ENCODE data around the gene MYMK. TPM values are rescaled to one million over a fixed set of nuclear protein-coding genes. Genes with fewer than 3 reads are reported as not detected.

Gene MYMK
- total RNA-seq, 2 experiments from 2014 or later = not detected

- H3K9me3 Mint-ChIP-seq (ENCODE audit: low read depth) = no peaks in the 10 kb centered on the region
- no peak for DNase-seq
Measured at GRCh38 chr9:133535306-133535877, 10.6 kb upstream of the MYMK start.

GRCh38 chr9:133534346-133535291 lies 9.9 kb upstream of the MYMK start, which contains the start of gene ADAMTSL2:
ADAMTSL2 (plus strand) TSS chr9:133534704; CDS start chr9:133536713, 2,009 bp downstream.
- no peak within 1 kb of the TSS for H3K27ac Mint-ChIP-seq
- DNase-seq (no peak), ATAC-seq (no peak)
- H3K36me3 Mint-ChIP-seq = no peaks in the 10 kb centered on the region
- CTCF ChIA-PET = no interaction called here
- no peak within 1 kb of the TSS for H3K4me3 Mint-ChIP-seq
- no peaks in the 10 kb centered on the region for H3K4me1 Mint-ChIP-seq
- no peaks in the 10 kb centered on the region for H3K9me3 Mint-ChIP-seq (ENCODE audit: low read depth)
- peaks cover 26% of the 10 kb centered on the region for H3K27me3 Mint-ChIP-seq

More at GRCh38 chr9:133535306-133535877, 10.6 kb upstream of the MYMK start:
- Mint-ChIP-seq H3K4me3 (no peak overlapping the region), H3K27ac (no peak overlapping the region), H3K36me3 (no peaks in the 10 kb centered on the region), H3K4me1 (no peaks in the 10 kb centered on the region), H3K27me3 (peaks cover 26% of the 10 kb centered on the region)
- ATAC-seq = no peak
- CTCF ChIA-PET = interaction anchor here (1.1 kb wide), 1 partner anchor 208 kb away, joined by 3 read pairs; no protein-coding TSS in a partner anchor

- Mint-ChIP-seq H3K27ac (no peak overlapping the region), H3K4me3 (no peak overlapping the region)
- CTCF ChIA-PET = interaction anchor here (0.9 kb wide), 1 partner anchor 193 kb away, joined by 3 read pairs; no protein-coding TSS in a partner anchor
Measured at GRCh38 chr9:133533857-133534256, 9.1 kb upstream of the MYMK start.

GRCh38 chr9:133532937-133533668 lies 8.3 kb upstream of the MYMK start:
- DNase-seq = peak; percentile 66
- no peaks in the 10 kb centered on the region for H3K9me3 Mint-ChIP-seq (ENCODE audit: low read depth)
- peak; percentile 52 for ATAC-seq
- no peaks in the 10 kb centered on the region for H3K36me3 Mint-ChIP-seq
- H3K27ac Mint-ChIP-seq = no peak overlapping the region
- H3K4me3 Mint-ChIP-seq = no peak overlapping the region
- peaks cover 24% of the 10 kb centered on the region for H3K27me3 Mint-ChIP-seq
- CTCF ChIA-PET = interaction anchor here (0.9 to 1.0 kb wide), 2 partner anchors 194 to 209 kb away, joined by 3 read pairs; no protein-coding TSS in a partner anchor
- H3K4me1 Mint-ChIP-seq = no peaks in the 10 kb centered on the region

More at GRCh38 chr9:133533857-133534256, 9.1 kb upstream of the MYMK start:
- H3K27me3 Mint-ChIP-seq = peaks cover 24% of the 10 kb centered on the region
- H3K9me3 Mint-ChIP-seq (ENCODE audit: low read depth) = no peaks in the 10 kb centered on the region
- H3K36me3 Mint-ChIP-seq = no peaks in the 10 kb centered on the region
- H3K4me1 Mint-ChIP-seq = no peaks in the 10 kb centered on the region
- ATAC-seq (no peak), DNase-seq (no peak)

GRCh38 chr9:133531293-133531692 lies 6.5 kb upstream of the MYMK start:
- ATAC-seq (no peak), DNase-seq (no peak)
- CTCF ChIA-PET = no interaction called here
- no peak overlapping the region for H3K27ac Mint-ChIP-seq
- H3K27me3 Mint-ChIP-seq = peaks cover 24% of the 10 kb centered on the region
- H3K36me3 Mint-ChIP-seq = no peaks in the 10 kb centered on the region
- H3K4me3 Mint-ChIP-seq = no peak overlapping the region
- no peaks in the 10 kb centered on the region for H3K9me3 Mint-ChIP-seq (ENCODE audit: low read depth)
- H3K4me1 Mint-ChIP-seq = no peaks in the 10 kb centered on the region

GRCh38 chr9:133529874-133530273 lies 5.1 kb upstream of the MYMK start:
- H3K27ac Mint-ChIP-seq = no peak overlapping the region
- ATAC-seq = no peak
- no peaks in the 10 kb centered on the region for H3K36me3 Mint-ChIP-seq
- H3K4me1 Mint-ChIP-seq = no peaks in the 10 kb centered on the region
- H3K4me3 Mint-ChIP-seq = no peak overlapping the region
- no peak for DNase-seq
- H3K9me3 Mint-ChIP-seq (ENCODE audit: low read depth) = no peaks in the 10 kb centered on the region
- CTCF ChIA-PET = interaction anchor here (1.7 kb wide), 1 partner anchor 213 kb away, joined by 6 read pairs; no protein-coding TSS in a partner anchor
- H3K27me3 Mint-ChIP-seq = peaks cover 20% of the 10 kb centered on the region

- ATAC-seq (no peak), DNase-seq (no peak)
- Mint-ChIP-seq H3K9me3 (ENCODE audit: low read depth) (no peaks in the 10 kb centered on the region), H3K36me3 (no peaks in the 10 kb centered on the region), H3K27me3 (peaks cover 20% of the 10 kb centered on the region), H3K4me3 (no peak overlapping the region), H3K27ac (no peak overlapping the region), H3K4me1 (no peaks in the 10 kb centered on the region)
- CTCF ChIA-PET = interaction anchor here (1.7 kb wide), 1 partner anchor 213 kb away, joined by 6 read pairs; no protein-coding TSS in a partner anchor
Measured at GRCh38 chr9:133529457-133529856, 4.7 kb upstream of the MYMK start.

- no peak overlapping the region for H3K4me3 Mint-ChIP-seq
- DNase-seq = no peak
- H3K27ac Mint-ChIP-seq = no peak overlapping the region
- H3K36me3 Mint-ChIP-seq = no peaks in the 10 kb centered on the region
- H3K9me3 Mint-ChIP-seq (ENCODE audit: low read depth) = no peaks in the 10 kb centered on the region
- CTCF ChIA-PET = interaction anchor here (1.7 kb wide), 1 partner anchor 214 kb away, joined by 6 read pairs; no protein-coding TSS in a partner anchor
- H3K4me1 Mint-ChIP-seq = no peaks in the 10 kb centered on the region
- H3K27me3 Mint-ChIP-seq = peaks cover 16% of the 10 kb centered on the region
- ATAC-seq = no peak
Measured at GRCh38 chr9:133528876-133529241, 4.1 kb upstream of the MYMK start.

GRCh38 chr9:133528001-133528875 lies 3.5 kb upstream of the MYMK start:
- Mint-ChIP-seq H3K27me3 (peaks cover 10% of the 10 kb centered on the region), H3K4me1 (no peaks in the 10 kb centered on the region), H3K9me3 (ENCODE audit: low read depth) (no peaks in the 10 kb centered on the region), H3K27ac (no peak overlapping the region), H3K36me3 (no peaks in the 10 kb centered on the region), H3K4me3 (no peak overlapping the region)
- ATAC-seq (no peak), DNase-seq (no peak)
- CTCF ChIA-PET = no interaction called here

GRCh38 chr9:133527444-133527920 lies 2.7 kb upstream of the MYMK start:
- CTCF ChIA-PET = no interaction called here
- peaks cover 3% of the 10 kb centered on the region for H3K27me3 Mint-ChIP-seq
- DNase-seq (no peak), ATAC-seq (no peak)
- no peak overlapping the region for H3K27ac Mint-ChIP-seq
- no peaks in the 10 kb centered on the region for H3K4me1 Mint-ChIP-seq
- H3K4me3 Mint-ChIP-seq = no peak overlapping the region
- no peaks in the 10 kb centered on the region for H3K9me3 Mint-ChIP-seq (ENCODE audit: low read depth)
- no peaks in the 10 kb centered on the region for H3K36me3 Mint-ChIP-seq

- CTCF ChIA-PET = no interaction called here
- Mint-ChIP-seq H3K27me3 (no peaks in the 10 kb centered on the region), H3K36me3 (no peaks in the 10 kb centered on the region)
Measured at GRCh38 chr9:133526721-133527321, 2.1 kb upstream of the MYMK start.

GRCh38 chr9:133525677-133526076 lies 918 bp upstream of the MYMK start:
- DNase-seq (no peak), ATAC-seq (no peak)
- CTCF ChIA-PET = no interaction called here
- H3K9me3 Mint-ChIP-seq (ENCODE audit: low read depth) = no peaks in the 10 kb centered on the region
- H3K36me3 Mint-ChIP-seq = no peaks in the 10 kb centered on the region
- no peaks in the 10 kb centered on the region for H3K27me3 Mint-ChIP-seq
- H3K4me3 Mint-ChIP-seq = no peak overlapping the region
- no peaks in the 10 kb centered on the region for H3K4me1 Mint-ChIP-seq
- no peak overlapping the region for H3K27ac Mint-ChIP-seq

More at GRCh38 chr9:133526721-133527321, 2.1 kb upstream of the MYMK start:
- Mint-ChIP-seq H3K4me1 (no peaks in the 10 kb centered on the region), H3K9me3 (ENCODE audit: low read depth) (no peaks in the 10 kb centered on the region), H3K27ac (no peak overlapping the region), H3K4me3 (no peak overlapping the region)
- DNase-seq = no peak
- ATAC-seq = no peak
